Measurements from ENCODE around the gene UBE2QL1.

The UBE2QL1 gene

GRCh38 chr5:6488021-6488420 lies 39.4 kb downstream of the UBE2QL1 start:
- DNase-seq (ENCODE audit: low read depth): no peak
- H3K4me3 ChIP-seq (ENCODE audit: control insufficient read depth, low read depth, low read length): no peak overlapping the region
- TF ChIP-seq CTCF (conservative IDR thresholded peaks at IDR 0.05; ENCODE audit: control insufficient read depth, insufficient read depth, low read depth, low read length): no peak

GRCh38 chr5:6489643-6490185 lies 41.1 kb downstream of the UBE2QL1 start:
- no peak overlapping the region for H3K4me3 ChIP-seq (ENCODE audit: control insufficient read depth, low read depth, low read length)
- no peak for DNase-seq (ENCODE audit: low read depth)
- TF ChIP-seq CTCF (conservative IDR thresholded peaks at IDR 0.05; ENCODE audit: control insufficient read depth, insufficient read depth, low read depth, low read length): no peak

- no peak overlapping the region for H3K4me3 ChIP-seq (ENCODE audit: control insufficient read depth, low read depth, low read length)
- no peak for DNase-seq (ENCODE audit: low read depth)
- no peak for TF ChIP-seq CTCF (conservative IDR thresholded peaks at IDR 0.05; ENCODE audit: control insufficient read depth, insufficient read depth, low read depth, low read length)
Measured at GRCh38 chr5:6490246-6490645, 41.6 kb downstream of the UBE2QL1 start.

DNA sequence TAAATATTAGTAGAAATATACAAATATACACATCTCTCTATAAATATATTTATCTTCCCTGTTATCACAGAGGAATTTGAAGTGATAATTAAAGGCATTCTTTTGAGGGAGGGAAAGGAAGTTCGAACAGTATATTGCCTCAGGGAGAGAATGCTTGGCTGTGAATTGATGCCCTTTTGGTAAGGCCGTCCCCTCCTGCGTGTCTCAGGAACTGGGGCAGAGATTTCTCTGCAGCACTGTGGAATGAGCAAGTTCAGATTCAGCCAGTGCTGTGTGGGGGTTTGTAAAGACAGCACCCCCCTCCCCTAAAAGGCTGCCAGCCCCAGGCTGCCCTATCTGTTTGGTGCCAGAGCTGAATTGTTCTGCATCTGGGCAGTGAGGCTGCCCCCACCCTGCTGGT lies 42.0 kb downstream of the UBE2QL1 start:
- H3K4me3 ChIP-seq (ENCODE audit: control insufficient read depth, low read depth, low read length): no peak overlapping the region
- no peak for TF ChIP-seq CTCF (conservative IDR thresholded peaks at IDR 0.05; ENCODE audit: control insufficient read depth, insufficient read depth, low read depth, low read length)
- no peak for DNase-seq (ENCODE audit: low read depth)

DNA sequence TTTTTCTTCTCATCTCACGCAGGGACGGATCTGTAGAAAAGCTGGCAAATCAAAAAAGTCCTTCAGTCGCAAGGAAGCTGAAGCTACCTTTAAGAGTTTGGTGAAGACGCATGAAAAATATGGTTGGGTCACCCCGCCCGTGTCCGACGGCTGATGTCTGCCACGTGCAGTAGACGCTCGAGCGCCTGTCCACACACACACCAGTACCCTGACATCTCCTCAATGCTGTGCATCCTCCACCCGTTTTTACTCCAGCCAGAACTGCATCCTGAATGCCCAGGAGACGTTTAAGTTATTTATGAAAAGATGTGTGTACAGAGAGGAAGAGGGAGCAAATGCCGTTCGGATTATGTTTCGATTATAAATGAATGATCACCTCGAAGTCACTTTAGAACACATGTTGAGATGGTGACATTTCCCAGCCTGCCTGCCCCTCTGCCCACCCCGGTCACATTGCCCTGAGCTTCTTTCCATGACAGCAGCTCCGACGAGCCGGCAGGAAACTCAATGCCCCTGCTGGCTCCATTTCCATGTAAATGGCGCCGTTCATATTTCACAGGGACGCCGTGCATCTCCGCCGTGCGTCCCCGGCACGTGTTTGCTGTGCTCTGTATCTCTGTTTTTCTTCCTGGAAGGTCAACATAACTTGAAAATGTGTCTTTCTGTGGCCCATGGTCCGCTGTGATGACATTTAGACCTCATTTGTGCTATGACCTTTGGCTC lies 42.7 kb downstream of the UBE2QL1 start:
- no peak for DNase-seq (ENCODE audit: low read depth)
- no peak for TF ChIP-seq CTCF (conservative IDR thresholded peaks at IDR 0.05; ENCODE audit: control insufficient read depth, insufficient read depth, low read depth, low read length)
- no peak overlapping the region for H3K4me3 ChIP-seq (ENCODE audit: control insufficient read depth, low read depth, low read length)

DNA sequence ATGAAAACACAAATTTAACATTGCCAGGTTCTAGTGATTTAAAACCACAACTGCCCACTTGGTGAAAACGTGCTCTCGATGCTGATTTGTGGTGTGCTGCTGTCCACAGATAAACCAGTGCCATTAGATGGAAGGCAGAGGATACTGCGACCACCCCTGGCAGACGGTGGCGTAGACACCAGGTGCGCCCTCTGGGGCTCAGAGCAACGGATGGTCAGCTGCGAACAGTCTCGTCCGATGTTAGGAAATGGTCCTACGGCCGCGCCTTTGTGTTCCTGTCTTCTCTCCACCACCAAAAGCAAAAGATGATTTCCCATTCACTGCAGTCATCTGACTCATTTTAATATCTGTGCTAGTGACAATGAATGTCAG lies 43.2 kb downstream of the UBE2QL1 start:
- no peak overlapping the region for H3K4me3 ChIP-seq (ENCODE audit: control insufficient read depth, low read depth, low read length)
- TF ChIP-seq CTCF (conservative IDR thresholded peaks at IDR 0.05; ENCODE audit: control insufficient read depth, insufficient read depth, low read depth, low read length): no peak
- DNase-seq (ENCODE audit: low read depth): no peak

All from fibroblast of mammary gland (primary cell).